8988T (cell line): ENCODE measurements around the gene SHISA6.
"Not testable (repeated sequence)": the region's sequence is repeated elsewhere in the genome, so short reads cannot be mapped to it uniquely, and the experiment has no call there.

ENCODE experiments used
- DNase-seq: peaks from one replicate; pipeline ENCODE4 v3.0.0; 2011

Gene SHISA6

DNA sequence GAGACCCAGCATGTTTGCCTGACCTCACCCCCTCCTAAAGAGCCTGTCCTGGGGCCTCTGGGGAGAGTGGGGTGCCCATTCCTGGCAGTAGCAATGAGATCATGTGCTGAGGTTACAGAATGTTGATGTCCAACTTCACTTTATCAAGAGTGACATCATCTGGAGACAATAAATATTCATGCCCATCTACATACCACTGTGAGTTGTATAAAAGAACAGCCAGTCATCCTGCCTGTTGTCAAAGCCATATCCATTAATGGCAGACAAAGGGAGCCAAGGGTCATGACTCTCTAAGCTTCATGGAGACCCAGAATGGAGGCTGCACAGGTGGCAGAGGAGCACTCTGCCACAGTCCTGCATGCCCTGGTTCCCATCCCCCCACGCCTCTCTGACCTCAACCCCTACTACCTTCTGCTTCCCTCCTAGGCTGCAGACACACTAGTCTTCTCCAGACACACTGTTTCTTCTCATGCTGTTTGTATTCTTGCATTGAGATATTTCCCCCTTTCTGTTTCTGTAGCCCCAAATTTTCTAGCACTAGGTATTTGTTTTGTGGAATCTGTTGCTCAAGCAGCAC, 27.1 kb downstream of the SHISA6 start:
- no peak for DNase-seq

DNA sequence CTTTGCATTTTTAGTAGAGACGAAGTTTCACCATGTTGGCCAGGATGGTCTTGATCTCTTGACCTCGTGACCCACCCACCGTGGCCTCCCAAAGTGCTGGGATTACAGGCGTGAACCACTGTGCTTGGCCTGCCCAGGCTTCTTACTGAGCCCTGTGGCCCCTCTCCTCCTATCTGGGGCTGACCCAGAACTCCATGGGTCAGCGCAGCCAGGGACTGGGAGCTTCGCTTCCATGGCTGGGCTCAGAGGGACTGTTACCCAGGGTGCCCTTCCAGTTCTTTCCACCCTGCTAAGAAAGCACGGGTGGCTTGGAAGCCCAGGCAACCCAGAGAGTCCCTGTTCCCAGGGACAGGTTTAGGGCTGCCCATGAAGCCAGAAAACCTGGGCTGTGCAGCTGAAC, 28.2 kb downstream of the SHISA6 start:
- no peak for DNase-seq

DNA sequence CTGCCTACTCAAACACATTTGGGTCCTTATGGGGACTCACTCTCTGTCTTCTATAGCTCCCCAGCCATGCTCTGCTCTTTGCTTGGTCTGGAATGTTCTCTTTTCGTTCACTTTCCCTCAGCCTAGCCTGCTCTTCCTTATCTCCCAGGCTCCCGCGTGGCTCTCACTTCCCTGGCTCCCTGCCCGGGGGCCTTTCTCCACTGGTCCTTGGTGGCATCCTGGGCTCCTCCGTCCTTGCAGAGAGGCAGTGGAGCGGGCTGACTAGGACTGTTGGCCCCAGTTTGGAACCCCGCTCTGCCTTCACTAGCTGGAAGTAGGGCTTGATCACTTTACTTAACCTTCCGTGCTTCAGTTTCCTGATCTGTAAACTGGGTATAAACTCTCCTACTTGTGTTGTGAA, 31.2 kb downstream of the SHISA6 start:
- no peak for DNase-seq

DNA sequence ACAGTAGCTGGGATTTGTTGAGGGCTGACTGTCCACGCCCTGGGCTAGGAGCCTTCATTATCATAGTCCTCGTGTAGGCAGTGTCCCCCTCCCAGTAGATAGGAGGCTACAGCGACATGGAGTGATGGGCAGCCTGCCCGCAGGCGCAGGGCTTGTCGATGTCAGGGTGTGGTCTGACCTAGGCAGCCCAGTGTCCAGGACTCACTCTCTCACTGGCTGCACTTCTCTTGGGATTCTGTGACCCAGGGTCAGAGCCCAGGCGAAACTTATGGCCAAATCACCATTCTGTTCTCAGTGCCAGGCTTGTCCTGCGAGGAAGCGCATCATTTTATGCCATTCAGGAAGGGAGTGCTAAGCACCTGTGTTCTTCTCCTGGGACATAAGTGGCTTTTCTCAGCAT, 32.6 kb downstream of the SHISA6 start:
- no peak for DNase-seq

DNA sequence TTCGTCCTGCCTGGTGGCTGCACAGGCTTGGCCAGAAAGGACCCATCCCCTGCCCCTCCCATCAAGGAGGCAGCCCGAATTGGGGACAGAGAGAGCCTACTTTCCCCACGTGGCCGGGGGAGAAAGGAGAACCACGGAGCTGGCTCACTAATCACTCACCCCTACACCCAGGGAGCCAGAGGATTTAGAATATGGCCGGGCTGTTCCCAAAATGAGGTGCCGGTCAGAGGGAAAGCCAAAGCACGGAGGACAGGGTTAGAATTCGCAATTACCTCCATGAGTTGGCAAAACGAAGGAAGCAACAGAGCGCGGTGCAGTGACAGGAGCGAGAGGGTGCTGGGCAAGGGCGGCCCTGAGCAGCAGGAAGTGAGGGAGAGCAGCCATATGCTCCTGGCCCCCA, 33.1 kb downstream of the SHISA6 start:
- no peak for DNase-seq

DNA sequence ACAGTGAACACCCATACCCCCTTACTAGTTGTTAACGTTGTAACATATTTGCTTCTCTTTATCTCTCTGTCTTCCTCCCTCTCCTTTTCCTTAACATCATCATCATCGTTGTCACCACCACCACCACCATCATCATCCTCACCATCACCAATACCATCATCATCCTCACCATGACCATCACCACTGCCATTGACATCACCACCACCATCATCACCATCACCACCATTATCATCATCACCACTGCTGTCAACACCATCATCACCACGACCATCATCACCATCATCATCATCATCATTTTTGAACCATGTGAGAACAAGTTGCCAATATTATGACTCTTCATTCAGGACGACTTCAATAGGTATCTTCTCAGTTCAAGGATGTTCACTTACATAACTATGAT, 35.5 kb downstream of the SHISA6 start:
- no peak for DNase-seq

DNA sequence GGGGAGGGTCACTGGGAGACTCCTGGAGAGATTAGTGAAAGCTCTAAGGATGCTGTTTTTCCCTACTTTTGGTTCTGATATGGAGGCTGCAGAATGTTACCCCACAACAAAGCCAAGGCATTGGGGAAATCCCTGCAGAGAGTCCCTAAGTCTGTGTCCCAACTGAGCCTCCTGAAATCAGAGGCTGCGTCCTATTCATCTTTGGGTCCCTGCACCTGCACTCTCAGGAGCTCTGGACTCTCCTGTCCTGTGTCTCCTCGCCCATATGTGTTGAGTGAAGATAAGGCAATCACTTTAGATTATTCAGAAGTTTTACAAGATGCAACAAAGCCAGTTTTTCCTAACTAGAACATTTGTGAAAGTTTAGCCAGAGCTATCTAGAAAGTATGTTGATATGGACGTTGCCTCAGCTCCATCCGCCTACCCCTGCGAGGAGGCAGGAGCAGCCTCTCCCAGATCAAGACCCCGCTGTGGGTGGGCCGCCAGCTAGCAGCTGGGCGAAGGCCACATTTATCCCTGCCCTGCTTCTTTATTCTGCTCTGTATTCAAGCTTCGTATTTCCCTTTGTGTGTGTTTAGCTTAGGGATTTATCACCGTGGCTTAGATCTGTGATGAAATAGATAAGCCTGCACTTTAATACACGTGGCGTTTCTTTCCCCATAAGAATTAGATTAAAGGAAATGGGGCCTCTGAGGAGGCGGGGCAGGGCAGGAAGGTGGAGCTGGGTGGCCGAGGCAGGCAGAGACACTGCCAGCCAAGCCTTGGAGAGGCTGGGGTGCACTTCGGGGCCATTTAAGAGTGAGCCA, 37.4 kb downstream of the SHISA6 start:
- DNase-seq = no peak

DNA sequence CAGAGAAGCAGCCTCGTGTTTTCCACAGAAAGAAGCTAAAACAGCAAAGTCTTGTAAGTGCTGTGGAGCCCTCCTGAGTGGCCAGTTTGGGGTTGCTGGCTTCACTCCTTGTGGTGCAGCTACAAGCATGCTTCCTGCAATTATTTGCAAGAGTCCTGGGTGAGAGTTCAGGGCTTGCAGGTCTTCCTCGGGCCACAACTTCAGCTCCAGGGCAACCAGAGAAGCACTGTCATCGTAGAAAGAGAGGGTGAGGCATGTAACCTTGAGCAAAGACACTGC, 37.9 kb downstream of the SHISA6 start:
- no peak for DNase-seq

DNA sequence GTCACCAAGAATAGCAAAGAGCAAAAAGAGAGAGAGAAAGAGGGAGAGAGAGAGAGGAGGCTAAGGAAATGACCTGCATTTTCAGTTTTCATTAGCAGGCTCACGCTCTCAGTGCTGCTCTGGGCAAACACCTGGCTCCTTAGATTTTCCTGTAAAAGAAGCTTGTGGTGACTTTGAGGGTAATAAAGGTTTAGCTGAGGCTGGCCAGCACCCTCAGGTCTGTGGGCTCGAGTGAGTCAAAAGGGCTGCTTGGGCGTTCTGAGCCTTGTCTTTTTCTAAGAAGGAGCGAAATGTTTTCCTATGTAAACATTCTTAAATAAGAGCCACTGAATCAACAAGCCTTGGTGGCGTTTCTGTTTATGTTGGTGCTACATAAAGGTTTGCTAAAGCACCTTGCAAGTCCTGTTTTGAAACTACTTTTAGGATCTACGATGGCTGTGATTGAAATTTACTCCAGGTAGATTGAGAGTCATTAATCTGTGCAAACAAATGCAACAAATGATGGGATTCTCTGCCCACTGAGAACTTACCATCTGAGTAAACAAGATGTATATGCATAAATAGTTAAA, 38.8 kb downstream of the SHISA6 start:
- no peak for DNase-seq

DNA sequence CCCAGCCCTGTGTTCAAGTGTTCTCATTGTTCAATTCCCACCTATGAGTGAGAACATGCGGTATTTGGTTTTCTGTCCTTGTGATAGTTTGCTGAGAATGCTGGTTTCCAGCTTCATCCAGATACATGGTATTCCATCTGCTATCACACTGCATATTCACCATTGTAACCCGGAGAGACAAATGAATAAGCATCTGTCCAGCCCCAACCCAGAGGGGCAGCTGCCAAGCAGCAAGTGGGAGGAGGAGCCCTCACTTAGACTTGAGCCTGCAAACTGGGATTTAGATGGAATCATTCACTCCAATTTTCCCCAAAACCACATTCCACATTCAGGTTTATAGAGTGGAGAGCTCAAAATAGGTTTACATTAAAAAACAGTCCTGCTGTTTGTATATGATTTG, 41.6 kb downstream of the SHISA6 start:
- no peak for DNase-seq

DNA sequence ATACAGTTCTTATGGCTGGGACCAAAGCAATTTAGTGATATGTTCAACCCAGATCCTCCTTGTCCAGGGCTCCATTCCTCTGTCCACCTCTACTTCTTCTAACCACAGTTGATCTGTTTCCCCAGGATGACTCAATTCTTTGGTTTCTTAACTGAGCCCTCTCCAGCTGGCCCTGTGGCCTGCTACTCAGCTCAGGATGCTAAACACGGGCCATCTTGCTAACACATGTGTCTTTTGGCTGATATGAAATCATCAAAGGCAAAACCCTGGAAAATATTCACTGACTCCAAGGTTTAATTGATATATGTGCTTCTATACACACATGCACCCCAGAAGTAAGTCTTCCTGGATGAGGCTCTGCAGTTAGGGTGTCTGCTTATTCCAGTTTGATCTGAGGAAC, 43.8 kb downstream of the SHISA6 start:
- DNase-seq = no peak

DNA sequence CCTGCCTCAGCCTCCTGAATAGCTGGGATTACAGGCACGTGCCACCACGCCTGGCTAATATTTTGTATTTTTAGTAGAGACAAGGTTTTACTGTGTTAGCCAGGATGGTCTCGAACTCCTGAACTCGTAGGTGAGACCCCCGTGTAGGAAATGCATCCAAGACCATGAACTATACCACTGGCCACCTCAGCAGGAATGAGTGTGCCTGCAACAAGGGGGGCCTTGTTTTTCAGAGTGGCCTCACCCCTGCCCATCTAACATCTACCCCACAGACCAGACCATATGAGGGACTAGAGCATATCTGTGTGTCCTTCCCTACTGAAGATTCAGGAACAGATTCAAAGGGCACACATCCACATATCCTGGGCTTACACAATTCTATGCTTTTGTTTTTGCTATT, 44.9 kb downstream of the SHISA6 start:
- DNase-seq = no peak

DNA sequence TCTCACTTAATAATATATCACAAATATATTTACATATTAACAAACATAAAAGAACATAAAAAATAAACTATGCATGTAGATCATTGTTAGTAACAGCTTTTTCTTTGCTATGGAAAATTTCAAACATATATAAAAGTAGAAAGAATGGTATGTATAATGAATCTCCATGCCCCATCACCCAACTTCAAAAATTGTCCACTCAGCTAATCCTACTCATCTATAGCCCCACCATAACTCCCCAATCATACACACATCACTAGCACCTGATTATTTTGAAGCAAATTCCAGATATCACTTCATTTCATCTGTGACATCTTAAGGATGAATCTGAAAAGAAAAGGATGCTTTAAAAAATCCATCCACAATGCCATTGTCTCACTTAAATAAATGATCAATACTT, 46.8 kb downstream of the SHISA6 start:
- DNase-seq = no peak

DNA sequence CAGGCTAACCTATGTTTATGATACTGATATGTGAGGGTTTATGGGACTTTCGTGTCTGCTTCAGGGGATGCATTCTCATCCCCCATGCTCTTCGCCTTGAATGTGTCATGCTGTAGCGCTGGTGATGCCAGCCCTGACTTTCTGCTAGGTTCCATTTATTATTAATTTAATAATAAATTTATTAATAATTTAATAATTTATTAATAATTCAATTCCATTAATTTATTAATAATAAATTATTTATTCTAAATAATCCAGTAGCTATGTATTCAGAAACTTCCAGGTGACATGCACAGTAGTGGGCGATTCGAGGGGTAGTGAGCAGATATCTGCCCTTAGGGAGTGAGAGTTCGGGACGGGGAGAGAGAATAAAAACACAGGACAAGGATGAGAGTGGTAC, 49.8 kb downstream of the SHISA6 start:
- no peak for DNase-seq

DNA sequence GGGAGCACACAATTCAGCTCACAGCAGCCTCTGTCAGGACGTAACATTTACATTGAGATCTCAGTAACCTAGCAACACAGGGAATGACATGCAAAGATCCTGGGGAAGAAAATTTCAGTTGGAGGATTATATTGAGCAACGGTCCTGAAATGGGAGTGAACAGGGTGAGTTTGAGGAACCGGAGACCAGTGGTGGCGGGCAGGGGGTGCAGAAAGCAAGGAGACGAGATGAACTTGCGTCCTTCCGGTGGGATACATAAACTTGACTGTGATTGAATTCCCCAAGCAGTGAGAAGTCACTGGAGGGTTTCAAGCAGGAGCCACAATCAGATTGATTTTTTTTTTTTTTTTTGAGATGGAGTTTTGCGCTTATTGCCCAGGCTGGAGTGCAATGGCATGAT, 51.5 kb downstream of the SHISA6 start:
- DNase-seq = no peak

DNA sequence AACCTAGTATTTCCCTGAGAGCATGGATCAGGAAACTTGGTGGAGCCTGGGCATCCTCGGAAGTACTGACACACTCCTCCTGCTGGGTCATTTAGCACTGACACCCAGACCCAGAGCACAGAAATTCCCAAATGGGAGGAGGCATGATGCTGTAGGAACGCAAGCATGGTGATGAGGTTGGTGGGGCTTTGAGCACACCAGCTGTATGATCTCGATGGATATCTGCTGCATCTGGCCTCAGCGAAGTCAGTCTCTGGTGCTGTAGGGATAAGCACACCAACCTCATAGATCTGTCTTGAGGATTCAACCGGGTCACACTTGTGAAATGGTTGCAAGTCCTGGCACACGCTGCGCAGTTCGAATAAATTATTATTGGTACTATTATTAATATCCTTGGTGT, 52.5 kb downstream of the SHISA6 start:
- no peak for DNase-seq

DNA sequence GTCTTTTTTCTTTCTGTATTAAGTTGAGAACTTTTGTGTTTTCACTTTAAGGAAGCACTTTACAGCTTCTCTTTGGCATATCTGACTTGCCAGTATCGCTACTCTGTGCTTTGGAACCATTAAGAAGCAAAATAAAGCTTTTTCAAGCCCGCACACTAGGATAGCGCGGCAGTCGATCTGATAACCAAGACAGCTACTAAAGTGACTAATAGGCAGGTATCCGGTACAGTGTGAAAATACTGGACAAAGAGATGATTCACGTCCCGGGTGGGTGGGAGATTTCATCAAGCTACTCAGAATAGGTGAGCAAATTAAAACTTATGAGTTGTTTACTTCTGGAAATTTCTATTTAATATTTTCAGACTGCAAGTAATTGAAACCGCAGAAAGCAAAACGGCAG, 53.8 kb downstream of the SHISA6 start:
- DNase-seq = no peak

DNA sequence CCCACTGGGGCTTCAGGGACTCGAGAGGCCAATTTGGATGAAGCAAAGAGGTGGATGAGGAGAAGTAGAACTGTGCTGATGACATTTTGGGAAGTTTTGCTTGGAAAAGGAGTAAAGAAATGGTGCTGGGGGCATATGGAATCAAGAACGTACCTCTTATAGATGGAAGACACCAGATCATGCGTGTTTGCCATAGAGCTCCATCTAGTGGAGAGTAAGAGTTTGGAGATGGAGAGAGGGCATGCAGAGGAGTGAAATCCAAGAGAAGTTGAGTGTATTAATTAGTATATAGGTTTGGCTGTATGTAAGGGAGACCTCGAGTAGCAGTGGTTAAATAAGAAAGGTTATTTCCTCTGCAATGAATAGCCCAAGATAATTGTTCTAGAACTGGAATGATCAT, 56.0 kb downstream of the SHISA6 start:
- no peak for DNase-seq

DNA sequence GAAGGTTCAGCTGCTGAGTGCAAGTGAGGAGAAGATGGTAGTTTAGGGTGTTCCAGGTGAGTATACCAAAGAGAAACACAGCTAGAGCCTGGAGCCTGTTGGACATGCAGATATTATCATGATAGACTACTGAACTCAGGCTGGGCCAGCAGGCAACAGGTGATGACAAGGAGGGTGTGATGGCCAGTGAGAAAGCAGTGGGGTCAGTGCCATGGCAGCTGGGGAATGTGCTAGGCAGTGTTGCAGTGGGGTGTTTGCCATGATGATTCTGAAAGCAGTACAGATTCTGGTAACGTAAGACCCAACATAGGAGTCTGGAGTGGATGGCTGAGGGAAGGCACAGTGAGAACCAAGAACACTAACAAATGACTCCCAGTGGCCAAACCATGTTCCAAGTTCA, 57.4 kb downstream of the SHISA6 start:
- no peak for DNase-seq

DNA sequence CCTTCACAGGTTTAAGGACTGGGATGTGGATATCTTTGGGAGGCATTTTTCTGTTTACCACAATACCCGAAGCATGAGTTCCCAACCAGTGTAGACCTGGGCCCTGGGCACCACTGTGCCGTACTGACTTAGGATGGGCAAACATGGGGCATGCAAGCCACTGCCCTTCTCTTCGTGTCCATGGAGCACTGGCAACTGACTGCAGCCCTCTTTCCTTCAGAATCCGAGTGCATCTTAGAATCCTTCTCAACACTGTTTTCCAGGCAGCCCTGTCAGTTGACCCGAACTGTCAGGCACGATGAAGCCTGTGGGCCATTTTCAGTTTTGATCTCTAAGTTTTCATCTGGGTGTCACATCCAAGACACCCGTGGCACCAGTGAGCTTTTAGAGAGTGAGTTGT, 59.2 kb downstream of the SHISA6 start:
- DNase-seq = no peak

DNA sequence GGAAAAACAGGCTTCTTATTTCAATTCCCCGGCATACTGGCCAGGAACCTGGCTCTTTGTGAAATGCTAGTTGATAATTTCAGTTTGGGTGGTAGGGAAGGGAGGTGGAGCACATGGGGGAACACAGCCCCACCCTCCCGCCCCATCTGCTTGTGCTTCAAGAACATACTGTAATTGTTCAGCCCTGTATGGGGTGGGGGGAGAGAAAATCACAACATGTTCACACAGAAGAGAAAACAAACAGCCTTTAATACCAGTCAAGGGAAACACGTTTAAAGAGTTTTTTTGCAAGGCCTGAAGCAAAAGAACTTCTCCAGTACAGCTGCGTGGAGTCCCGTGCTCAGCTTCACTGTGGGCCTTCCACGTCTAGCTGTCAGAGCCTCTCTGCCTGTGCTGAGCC, 59.7 kb downstream of the SHISA6 start:
- DNase-seq = no peak

DNA sequence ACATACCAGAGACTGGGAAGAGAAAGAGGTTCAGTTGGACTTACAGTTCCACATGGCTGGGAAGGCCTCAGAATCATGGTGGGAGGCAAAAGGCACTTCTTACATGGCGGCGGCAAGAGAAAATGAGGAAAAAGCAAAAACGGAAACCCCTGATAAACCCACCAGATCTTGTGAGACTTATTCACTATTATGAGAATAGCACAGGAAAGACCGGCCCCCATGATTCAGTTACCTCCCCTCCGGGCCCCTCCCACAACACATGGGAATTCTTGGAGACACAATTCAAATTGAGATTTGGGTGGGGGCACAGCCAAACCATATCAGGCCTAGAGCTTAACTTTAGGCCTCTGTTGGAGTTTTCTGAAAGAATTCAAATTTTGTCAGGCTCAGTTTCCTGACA, 60.9 kb downstream of the SHISA6 start:
- DNase-seq = not testable (repeated sequence)

DNA sequence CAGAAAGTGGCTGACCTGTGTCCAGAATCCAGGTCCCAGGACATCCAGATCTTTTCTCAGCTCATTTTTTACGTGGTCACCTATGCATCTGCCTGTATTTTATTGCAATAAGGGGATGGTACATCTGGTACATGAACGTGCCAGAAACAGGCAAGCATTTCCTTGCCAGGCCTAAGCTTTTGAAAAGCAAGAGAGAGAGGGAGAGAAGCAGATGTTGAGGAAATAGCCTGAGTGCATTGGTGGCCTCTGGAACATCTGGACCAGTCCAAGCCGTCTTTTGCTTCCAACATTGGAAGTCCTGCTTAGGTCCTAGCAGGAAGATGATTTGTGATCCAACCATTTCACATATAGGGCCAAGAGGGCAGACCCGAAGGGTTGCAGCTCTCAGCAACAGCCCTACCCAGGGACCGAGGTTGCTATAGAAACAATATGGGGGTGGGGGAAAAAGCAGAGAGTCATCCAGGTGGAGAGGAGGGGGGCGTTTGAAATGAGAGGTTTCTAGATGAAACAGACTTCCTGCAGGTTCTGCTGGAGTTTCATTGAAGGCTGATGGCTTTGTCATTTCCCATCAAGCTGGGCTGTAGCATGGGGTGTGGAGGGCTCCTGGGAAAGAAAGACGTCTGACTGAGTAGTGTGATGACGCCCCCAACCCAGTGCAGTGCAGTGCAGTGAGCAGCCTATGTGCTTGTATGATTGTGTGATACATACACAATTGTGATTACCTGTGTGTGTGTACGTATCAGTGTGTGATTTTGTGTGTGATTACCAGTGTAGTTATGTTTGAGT, 61.6 kb downstream of the SHISA6 start:
- no peak for DNase-seq

DNA sequence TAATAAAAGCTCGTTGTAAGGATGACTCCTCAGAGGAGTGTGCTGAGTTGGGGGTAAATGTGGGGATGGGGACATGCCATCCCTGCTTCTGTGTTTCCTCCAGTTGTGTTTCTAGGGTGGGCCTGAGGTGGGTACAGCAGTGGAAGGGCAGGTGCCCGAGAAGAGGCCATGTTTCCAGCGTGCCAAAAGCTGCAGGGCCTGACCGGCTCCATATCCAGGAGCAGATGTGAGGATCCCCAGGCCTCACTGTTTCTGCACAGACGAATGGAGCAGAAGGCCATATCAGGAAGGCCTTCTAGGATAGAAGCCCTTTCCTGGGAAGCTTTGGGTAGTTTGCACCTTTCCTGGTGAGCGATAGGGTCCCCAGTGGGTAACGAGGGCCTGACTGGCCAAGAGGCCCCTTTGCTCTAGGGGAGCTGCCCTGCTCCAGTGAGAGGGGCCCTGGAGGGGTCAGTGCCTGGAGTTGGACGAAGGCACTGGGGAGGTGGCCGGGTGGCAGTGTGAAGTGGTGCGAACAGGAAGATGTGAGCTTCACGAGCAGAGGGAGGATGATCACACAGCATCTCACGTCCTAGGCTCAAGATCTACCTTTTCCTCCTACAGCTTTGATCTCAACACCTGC, 62.9 kb downstream of the SHISA6 start:
- no peak for DNase-seq
